Posterior vena cava (tissue), 2 donors: ENCODE measurements around the gene PRKAR2B. TPM values are rescaled to one million over a fixed set of nuclear protein-coding genes. Genes with fewer than 3 reads are reported as not detected.

ENCODE experiments used
- DNase-seq: peaks from one replicate; pipeline ENCODE4 v3.0.0-alpha.2; 2020; ENCODE audit warnings: low spot score
- intact Hi-C, 2 donors: fragments of 100-400 bp; cut with DNase I; formaldehyde crosslinking; loops; one replicate each; pipeline versions ENCODE4 v1.14.1 to v1.14.2; 2022 to 2023
- total RNA-seq, 2 donors: library from RNA; stranded (reverse); fragmentation: NEBNext Ultra II Directional; extraction: Animal tissue kit (Norgen Biotek cat#: 25700); gene quantifications; one replicate each; pipeline ENCODE4 v1.2.1, GENCODE V29; 2021
- donor health status: DM: yes; HTN: yes; CAD: no.
- donor health status: DM: yes; HTN: yes; CAD: no.

The PRKAR2B gene
- total RNA-seq, 2 donors from 2014 or later = 4.7 to 5.8 TPM

- no peak for DNase-seq
- intact Hi-C loops = no loop called here
Measured at GRCh38 chr7:107167483-107168232, 123.2 kb downstream of the PRKAR2B start.

DNA sequence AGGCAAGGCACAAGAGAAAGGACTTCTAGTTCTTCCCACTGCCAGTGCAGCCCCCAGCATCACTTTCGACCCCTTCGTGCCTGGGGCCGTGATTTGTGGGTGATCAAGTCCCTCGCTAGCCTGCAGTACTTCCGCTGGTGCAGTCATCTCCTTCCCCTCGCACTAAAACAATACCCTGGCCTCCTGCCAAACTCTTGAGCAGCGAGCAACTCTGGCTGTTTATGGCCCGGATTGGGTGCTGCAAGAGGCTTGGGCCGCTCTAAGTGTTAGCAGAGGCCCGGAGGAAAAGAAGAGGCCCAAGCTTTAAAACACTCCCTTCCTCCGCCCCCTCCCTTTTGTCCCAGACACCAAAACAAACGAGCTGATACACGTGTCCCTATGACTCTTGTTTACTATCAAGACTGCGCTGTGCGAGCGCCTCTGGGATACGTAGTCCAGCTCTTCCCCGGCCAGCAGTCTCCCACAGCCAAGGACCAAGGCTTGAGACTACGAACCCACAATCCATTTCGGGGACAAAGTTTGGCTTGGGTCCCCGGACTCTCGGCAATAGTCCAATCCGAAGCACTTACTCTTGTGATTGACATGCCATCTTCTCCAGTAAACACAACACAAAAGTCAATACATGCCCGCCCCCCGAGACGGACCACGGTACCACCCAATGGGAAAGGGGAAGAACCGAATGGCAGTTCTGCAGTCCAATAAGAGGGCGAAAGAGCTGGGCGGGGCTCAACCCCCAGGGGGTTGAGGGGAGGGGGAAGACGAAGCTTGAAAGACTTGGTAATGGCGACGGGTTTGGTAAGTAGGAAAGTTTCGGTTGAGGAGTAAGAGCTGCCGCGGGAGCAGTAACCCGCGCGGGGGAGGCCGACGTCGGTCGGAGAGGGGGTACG lies 124.0 kb downstream of the PRKAR2B start, which contains the start of gene HBP1:
TSS of gene HBP1 (plus strand) at position 771 of the 887 bp plus-strand sequence. CDS start 10,891 bp downstream, outside the sequence.
- intact Hi-C loops = no loop called here
- DNase-seq = peak; percentile 99

DNA sequence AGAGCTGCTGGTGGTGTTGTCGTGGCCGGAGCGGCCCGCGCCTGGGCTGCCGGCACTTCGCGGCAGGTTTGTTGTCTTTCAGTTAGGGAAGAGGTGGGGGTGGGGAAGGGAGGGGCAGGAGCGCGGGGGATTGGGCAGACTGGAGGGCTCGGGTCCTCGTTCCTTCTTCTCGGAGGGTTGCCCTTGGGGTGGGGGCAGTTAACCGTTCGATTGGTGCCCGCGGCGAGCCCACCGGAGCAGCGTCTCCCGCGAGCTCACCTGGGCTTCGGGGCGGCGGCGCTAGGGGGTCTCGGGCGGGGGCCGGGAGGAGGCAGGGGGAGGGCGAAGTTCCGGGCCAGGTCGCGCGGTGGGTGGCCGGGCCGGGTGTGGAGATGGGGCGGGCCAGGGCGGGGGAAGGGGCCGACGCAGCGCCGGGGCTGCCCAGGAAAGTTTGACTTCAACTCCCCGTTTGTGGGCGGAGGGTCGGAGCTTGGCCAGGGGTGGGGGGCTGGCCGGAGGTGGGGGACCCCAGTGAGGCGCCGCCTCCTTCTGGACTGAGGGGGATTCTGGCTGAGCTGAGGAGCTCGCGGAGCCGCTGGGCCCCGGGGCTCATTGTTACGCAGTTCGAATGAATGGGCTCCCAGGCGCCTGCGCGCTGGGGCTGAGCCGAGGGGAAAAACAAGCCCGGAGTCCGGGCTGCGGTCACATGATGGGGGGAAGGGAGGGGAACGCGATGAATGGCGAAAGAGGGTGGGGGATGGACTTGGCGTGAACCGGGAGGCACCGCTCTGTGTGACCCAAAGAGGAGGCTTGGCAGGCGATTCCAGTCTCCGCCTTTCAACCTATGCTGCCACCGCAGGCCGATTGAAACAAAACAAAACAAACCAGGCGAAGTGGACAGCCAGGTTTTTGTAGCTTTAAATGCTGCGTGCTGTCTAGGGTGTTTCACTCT lies 124.9 kb downstream of the PRKAR2B start:
- intact Hi-C loops = no loop called here
- DNase-seq = peak; percentile 99

DNA sequence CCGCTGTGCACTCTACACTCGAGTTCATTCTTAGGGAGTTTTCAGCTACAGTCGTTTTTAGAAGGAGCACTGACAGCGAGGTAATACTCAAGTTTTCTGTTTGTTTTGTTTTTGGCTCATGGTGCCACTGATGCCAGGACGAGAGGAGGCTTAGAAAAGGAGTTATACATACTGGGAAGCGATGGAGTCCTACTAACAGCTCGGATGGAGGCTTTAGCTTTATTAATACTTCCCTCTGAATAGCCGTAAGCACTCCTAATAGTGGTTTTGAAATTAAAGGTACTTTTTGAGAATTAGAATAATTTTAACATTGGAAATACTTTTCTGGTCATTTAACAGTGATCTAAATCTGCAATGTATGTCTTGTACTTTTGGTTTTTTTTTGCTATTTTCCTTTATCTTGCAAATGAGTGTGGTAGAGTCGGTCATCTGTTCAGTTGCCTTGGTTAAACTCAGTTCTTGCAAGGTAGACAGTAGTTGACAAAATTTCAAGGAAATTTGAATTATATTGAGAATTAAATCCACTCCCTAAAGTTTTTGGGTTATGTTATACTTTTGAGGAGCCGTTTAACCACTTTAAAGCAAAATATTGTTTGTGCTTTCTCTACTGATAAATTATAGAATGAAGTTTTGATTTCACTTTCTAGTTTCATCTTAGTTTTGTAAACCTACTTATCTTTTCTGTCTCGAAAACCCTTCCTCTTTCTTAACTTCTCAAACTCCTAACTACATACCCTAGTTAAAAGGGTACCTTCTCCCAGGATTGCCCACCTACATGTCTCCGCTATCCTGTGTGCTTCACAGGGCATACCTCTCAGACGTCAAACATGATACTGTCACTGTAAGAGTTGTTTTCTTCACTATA lies 125.8 kb downstream of the PRKAR2B start:
- intact Hi-C loops = no loop called here
- DNase-seq = no peak

DNA sequence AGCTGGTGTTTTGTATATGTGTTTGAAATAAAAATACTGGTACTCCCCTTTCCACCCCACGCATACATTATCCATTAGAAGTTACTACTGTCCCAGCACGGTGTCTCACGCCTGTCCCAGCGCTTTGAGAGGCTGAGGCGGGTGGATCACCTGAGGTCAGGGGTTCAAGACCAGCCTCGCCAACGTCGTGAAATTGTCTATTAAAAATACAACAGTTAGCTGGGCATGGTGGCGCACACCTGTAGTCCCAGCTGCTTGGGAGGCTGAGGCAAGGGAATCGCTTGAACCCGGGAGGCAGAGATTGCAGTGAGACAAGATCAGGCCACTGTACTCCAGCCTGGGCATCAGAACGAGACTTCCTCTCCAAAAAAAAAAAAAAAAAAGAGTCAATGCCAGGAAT lies 127.0 kb downstream of the PRKAR2B start:
- intact Hi-C loops = no loop called here
- no peak for DNase-seq

DNA sequence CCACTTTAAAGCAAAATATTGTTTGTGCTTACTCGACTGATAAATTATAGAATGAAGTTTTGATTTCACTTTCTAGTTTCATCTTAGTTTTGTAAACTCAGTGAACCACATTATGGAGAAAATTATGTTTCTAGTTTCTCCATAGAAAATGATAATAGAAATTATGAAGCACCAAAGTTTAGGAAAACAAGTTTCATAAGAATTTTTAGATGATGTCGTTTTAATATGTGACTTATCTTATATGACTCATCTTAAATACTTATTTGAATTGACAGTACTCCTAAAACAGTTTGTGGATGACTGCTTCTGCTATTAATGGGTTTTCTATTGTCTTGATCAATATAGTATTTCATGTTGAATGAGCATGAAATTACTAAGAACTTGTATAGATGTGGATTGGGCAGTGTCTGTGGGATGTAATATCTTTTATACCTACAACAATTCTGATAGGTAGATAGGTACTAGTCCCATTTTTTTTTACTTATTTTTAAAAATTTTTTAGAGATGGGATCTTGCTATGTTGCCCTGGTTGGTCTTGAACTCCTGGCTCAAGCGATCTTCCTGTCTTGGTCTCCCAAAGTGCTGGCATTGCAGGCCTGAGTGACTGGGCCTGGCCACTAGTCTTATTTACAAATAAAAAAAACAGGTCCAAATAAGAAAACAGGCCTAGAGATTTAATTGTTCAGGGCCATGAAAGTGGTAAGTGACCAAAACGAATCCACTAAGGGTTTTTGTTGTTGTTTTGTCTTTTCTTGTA lies 127.9 kb downstream of the PRKAR2B start:
- intact Hi-C loops = no loop called here

GRCh38 chr7:107173191-107173590 lies 128.7 kb downstream of the PRKAR2B start:
- intact Hi-C loops = no loop called here
- DNase-seq = no peak

More for the DNA sequence above, 127.9 kb downstream of the PRKAR2B start:
- no peak for DNase-seq

DNA sequence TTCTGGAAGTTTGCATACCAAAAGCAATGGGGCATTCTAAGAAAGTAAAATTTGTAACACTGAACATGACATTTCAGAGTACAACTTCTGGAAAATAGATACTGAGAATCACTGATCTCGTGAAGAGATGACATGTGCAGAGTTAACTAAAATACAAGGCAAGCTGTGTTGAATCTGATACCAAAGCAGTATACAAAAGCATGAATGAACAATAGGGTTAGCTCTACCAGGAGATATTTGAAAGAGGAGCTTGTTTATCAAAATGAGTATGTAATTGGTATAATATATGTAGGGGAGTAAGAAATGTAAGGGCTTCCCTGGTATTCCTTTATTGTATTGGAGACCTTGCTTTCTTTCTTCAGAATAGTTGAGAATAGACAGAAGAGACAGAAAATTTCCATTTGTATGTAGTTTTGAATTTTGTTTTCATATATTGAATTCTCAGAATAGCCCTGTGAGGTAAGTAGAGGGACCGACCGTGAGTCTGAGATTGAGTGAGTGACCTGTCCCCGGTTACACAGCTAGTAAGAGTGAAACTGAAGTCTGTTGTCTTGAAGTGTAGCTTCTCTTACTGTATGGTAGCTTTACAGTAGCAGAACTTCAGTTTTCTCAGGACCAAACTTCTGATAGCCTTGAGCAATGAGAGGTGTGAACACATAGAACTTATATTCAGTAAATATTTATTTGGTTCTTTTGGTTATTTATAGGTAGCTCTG lies 129.3 kb downstream of the PRKAR2B start:
- DNase-seq = no peak
- intact Hi-C loops = no loop called here

DNA sequence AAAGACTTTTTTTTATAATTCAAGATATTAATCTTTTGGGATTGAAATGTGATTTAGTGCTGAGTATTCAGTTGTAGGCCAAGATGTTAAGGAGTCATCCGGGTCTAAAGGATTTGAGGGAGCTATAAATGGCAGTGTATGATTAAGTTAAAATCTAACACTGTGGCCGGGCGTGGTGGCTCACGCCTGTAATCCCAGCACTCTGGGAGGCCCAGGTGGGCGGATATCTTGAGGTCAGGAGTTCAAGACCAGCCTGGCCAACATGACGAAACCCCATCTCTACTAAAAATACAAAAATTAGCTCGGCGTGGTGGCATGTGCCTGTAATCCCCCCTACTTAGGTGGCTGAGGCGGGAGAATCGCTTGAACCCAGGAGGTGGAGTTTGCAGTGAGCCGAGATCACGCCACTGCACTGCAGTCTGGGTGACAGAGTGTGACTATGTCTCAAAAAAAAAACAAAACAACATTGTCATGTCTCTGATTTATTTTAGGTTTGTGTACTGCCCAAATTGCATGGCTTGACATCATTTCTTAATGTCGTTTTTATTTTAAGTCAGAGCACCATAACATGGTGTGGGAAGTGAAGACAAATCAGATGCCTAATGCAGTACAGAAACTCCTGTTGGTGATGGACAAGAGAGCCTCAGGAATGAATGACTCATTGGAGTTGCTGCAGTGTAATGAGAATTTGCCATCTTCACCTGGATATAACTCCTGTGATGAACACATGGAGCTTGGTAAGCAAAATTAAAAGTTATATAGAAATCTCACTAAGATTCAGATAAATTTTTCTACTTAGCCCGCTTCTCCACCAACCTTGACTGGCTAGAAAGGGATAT lies 135.0 kb downstream of the PRKAR2B start:
- no peak for DNase-seq
- intact Hi-C loops = no loop called here

GRCh38 chr7:107180378-107180777 lies 135.9 kb downstream of the PRKAR2B start:
- DNase-seq = no peak
- intact Hi-C loops = no loop called here

GRCh38 chr7:107181172-107181571 lies 136.7 kb downstream of the PRKAR2B start:
- intact Hi-C loops = no loop called here
- DNase-seq = no peak

DNA sequence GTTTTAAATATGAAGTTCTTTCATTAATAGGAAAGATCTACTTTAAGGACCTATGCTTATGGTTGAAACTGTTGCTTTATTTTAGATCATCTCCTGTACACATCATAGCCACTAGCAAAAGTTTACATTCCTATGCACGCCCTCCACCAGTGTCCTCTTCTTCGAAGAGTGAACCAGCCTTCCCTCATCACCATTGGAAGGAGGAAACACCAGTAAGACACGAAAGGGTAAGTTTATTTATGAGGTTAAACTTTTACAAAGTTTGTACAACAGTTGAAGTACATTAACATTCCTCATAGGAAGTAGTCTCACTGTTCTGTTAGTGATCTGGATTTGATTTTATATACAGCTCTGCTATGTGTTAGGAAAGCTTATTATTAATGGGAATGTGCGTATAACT lies 141.2 kb downstream of the PRKAR2B start:
- DNase-seq = no peak
- intact Hi-C loops = no loop called here

DNA sequence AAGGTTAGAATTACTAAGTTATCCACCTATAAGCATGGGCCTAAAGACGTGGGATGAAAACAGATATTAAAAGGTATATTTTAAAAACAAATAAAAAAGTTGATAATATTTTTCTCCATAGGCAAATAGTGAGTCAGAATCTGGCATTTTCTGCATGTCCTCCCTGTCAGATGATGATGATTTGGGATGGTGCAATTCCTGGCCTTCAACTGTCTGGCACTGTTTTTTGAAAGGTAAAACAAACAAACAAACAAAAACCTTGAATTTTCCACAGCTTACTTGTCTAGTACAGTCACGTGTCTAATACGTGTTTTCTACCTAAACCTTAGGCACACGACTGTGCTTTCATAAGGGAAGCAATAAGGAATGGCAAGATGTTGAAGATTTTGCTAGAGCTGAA lies 141.7 kb downstream of the PRKAR2B start:
- no peak for DNase-seq
- intact Hi-C loops = no loop called here

DNA sequence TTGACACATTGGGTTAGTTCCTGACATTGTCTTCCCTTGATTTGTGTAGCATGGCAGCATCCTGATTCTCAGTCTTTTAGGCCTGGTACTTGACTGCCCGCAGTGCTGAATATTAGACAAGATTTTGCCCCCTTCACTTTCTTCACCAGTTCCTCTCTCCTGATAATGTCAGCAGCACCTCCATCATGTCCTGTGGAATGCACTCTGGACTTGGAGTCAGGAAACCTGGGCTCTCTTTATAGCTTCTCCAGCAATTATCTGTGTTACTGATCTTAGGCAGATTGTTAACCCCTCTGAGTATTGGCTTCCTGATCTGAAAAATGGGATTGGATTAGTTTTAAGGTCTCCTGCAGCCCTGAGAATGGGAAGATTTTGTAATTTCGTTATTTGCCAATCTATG lies 143.3 kb downstream of the PRKAR2B start:
- no peak for DNase-seq
- intact Hi-C loops = no loop called here

GRCh38 chr7:107190090-107190489 lies 145.6 kb downstream of the PRKAR2B start:
- DNase-seq = no peak
- intact Hi-C loops = no loop called here

DNA sequence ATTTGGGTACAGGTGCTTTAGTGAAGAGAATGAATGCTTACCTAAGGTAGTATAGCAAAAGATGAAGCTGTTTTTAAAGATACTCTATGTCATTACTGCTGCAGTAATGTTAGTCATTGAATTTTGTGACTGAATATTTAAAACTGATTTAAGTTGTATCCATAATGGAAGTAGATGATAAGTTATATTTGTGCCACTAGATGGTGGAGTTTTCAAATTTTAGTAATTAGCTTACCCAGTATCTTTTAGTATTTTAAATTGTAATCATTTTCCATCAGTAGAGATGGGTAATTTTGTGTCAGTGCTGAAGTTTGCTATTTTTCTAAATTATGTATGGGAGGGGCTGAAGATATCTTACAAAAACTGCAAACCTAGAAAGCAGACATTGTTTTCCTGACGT lies 149.5 kb downstream of the PRKAR2B start:
- intact Hi-C loops = no loop called here
- DNase-seq = no peak
